GM19193 (cell line): ENCODE results near the gene ARGLU1.

ENCODE experiments used
- POLR2A ChIP-seq: IDR thresholded peaks from 4 replicates; pipeline ENCODE4 v1.6.1; 2011; ENCODE audit not compliant: insufficient read depth, insufficient read length; ENCODE audit errors: extremely low read depth

Gene ARGLU1

GRCh38 chr13:106492588-106493475 lies 75.1 kb downstream of the ARGLU1 start:
- TF ChIP-seq POLR2A = no peak

- TF ChIP-seq POLR2A = no peak
Measured at GRCh38 chr13:106491928-106492587, 75.9 kb downstream of the ARGLU1 start.
